ENCODE measurements around the gene SORCS2. TPM values are rescaled to one million over a fixed set of nuclear protein-coding genes. Genes with fewer than 3 reads are reported as not detected.
A peak's percentile ranks its signal among the peaks of the same experiment; 100 is the strongest.

SORCS2 gene
- total and polyA plus RNA-seq, 4 donors: 0.05 to 8.4 (median 1.8) TPM

DNA sequence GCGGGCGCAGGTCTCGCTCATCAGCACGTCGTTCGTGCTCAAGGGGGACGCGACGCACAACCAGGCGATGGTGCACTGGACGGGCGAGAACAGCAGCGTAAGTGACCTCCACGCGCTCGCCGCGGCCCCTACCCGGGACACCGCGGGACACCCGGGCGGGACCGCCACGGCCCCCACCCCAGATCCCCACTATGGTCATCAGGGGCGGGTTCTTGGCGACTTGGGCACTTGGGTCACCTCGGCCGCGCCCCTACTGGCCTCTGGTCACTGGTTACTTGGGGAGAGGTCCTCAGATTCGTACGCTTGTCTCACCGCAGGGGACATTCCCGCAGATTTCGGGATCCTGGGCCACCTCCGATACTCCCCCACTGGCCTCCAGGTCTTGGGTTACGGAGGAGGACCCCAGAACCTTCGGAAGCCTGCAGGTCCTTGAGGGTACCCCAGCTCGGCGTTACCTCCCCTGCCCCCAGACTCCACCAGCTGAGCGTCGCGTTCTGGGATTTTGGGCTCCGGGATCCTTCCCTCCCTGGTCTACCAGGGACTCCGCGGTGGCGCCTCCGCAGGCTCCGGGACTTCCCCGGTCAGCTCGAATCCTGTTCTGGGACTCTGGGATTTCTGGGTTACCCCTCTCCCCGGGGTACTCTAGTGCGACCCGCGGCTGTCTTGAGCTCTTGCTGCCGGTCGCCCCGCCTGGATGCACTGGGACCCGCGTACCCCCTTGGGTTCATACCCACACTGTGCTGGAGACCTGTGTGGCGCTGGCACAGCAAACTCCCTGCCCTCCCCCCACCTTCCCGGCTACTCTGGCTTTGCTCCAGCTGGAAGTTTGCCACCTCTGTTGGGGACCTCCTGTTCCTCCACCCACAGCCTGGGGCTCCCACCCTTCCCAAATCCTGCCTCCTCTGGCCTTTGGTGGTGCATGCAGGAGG, 956 bp downstream of the SORCS2 start:
- Histone ChIP-seq H3K27me3 (ENCODE audit: control insufficient read depth in 1 of 2, insufficient read depth in 2 of 2, low read length in 1 of 2) (no peaks in the 10 kb centered on the region), H3K27ac (ENCODE audit: low read depth in 1 of 2, low read length in 2 of 2) (no peak overlapping the region), H3K9me3 (ENCODE audit: control insufficient read depth, low read length) (no peaks in the 10 kb centered on the region), H3K4me3 (ENCODE audit: low read length in 2 of 2) (peak overlapping the region in 1 of 2 donors; percentile 59), H3K4me1 (ENCODE audit: control insufficient read depth in 1 of 2, insufficient read depth in 2 of 2, low read length in 2 of 2) (no peaks in the 10 kb centered on the region), H3K36me3 (ENCODE audit: control insufficient read depth in 1 of 2, insufficient read depth in 2 of 2, low read length in 1 of 2) (no peaks in the 10 kb centered on the region)
- intact Hi-C loops (cut with DNase I): loop anchor here in 1 of 2 donors (2.0 to 5.0 kb wide), 2 partner anchors 102 to 144 kb away; no protein-coding TSS in a partner anchor
- 5 to 6% methylated on average over 52 to 62 of the region's 62 CpGs for WGBS, 2 donors
- peak; percentile 47 to 78 for DNase-seq
- no peak for ATAC-seq (ENCODE audit: low FRiP score)

DNA sequence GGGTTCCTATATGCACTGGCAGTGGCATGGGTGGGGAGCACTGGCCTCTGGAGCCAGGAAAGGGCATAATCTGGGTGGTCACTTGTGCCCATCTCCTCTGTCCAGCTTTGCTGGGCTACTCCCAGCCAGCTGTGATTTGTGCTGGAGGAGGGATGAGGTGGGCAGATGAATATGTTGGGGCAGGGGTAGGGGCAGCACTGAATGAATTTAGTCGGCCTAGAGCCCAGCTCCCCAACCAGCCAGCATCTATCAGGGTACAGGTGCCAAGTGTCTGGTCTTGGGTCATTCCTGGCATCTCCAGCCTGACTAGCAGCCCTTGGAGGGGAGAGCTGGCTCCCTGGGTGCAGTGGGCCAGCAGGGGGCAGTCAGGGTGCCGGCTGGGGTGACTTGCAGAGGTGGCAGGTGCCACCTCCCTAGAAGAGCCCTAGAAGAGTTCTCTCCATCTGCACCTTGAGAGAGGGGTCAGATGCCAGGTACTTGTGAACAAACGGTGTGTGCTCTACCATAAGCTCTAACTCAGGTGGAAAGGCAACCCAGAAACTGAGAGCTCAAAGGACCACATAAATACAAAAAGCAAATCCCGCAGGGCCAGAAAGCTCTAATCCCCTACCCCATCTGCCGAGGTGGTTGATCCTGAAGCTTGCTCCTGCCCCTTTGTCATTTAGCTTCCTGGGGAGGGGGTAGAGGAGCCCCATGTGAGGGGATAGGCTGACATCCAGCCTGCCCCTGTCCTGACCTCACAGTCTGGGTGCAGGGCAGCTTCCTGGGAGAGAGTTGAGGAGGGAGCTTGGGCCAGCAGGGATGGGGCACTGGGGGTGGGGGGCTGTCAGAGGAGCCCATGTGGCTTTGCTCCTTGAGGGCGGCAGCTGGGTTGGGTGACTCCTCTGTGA, 2.2 kb downstream of the SORCS2 start:
- Histone ChIP-seq H3K27me3 (ENCODE audit: control insufficient read depth in 1 of 2, insufficient read depth in 2 of 2, low read length in 1 of 2) (no peaks in the 10 kb centered on the region), H3K4me1 (ENCODE audit: control insufficient read depth in 1 of 2, insufficient read depth in 2 of 2, low read length in 2 of 2) (no peaks in the 10 kb centered on the region), H3K4me3 (ENCODE audit: low read length in 2 of 2) (no peak overlapping the region), H3K36me3 (ENCODE audit: control insufficient read depth in 1 of 2, insufficient read depth in 2 of 2, low read length in 1 of 2) (no peaks in the 10 kb centered on the region), H3K27ac (ENCODE audit: low read depth in 1 of 2, low read length in 2 of 2) (no peak overlapping the region), H3K9me3 (ENCODE audit: control insufficient read depth, low read length) (no peaks in the 10 kb centered on the region)
- ATAC-seq (ENCODE audit: low FRiP score): peak; percentile 23
- 67 to 70% methylated on average over 6 of the region's 6 CpGs for WGBS, 2 donors
- peak; percentile 41 to 79 for DNase-seq
- intact Hi-C loops (cut with DNase I): loop anchor here in 1 of 2 donors (5.0 kb wide), 1 partner anchor 143 kb away; no protein-coding TSS in a partner anchor

DNA sequence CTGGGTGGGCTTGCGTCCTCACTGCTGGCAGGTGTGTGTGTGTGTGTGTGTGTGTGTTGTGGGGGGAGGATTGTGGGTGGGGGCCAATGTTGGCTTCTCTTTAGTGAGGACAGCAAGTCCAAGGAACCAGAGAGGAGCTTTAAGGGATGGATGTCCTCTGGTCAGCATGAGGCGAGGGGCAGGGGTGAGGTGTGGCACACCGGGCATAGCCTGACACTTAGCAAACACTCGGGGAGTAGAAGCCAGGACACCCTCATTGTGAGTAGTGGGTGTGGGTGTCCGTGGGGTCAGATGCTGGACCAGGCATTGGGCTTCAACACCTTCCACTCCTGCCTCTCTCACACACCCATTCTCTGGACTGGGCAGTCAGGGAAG, 2.8 kb downstream of the SORCS2 start:
- DNase-seq (peak; percentile 24 to 51), ATAC-seq (ENCODE audit: low FRiP score) (no peak)
- Histone ChIP-seq H3K27ac (ENCODE audit: low read depth in 1 of 2, low read length in 2 of 2) (no peak overlapping the region), H3K9me3 (ENCODE audit: control insufficient read depth, low read length) (no peaks in the 10 kb centered on the region), H3K36me3 (ENCODE audit: control insufficient read depth in 1 of 2, insufficient read depth in 2 of 2, low read length in 1 of 2) (no peaks in the 10 kb centered on the region), H3K4me3 (ENCODE audit: low read length in 2 of 2) (no peak overlapping the region), H3K27me3 (ENCODE audit: control insufficient read depth in 1 of 2, insufficient read depth in 2 of 2, low read length in 1 of 2) (no peaks in the 10 kb centered on the region), H3K4me1 (ENCODE audit: control insufficient read depth in 1 of 2, insufficient read depth in 2 of 2, low read length in 2 of 2) (no peaks in the 10 kb centered on the region)
- intact Hi-C loops (cut with DNase I): no loop called here
- 74 to 80% methylated on average over 5 of the region's 5 CpGs for WGBS, 2 donors

DNA sequence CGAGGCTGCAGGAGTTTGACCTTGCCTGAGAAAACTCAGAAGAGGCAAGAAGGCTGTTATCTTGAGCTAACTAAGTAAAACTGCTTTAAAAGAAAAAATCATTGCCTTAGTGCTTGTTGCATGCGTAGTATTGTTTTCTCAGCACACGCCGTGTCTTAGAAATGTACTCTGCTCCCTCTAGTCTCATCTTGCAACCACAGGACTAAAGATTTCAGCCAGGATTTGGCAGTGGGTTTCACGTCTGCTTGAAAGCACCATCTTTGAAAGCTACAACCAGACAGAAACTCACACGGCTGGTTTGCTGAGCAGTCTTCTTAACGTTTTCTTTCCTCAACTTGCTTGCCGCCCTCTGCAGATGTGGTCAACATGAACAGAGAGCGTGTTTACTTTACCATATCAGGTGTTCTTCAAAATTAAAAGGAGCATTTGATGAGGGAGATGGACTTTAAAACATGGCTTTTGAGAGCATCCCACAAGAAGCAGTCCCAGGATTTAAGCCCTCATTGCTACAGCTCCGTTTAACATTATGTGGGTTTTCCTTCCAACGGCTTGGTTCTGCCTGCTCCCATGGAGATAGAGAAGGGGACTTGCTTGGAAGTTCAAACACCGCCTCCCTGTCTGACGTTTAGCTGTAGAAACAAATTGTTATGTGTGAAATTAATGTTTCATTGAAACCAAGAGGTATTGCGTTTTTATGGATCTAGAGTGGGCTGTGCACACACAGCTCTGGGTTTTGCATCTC, 3.4 kb downstream of the SORCS2 start:
- peak; percentile 17 to 45 for DNase-seq
- Histone ChIP-seq H3K36me3 (ENCODE audit: control insufficient read depth in 1 of 2, insufficient read depth in 2 of 2, low read length in 1 of 2) (no peaks in the 10 kb centered on the region), H3K27ac (ENCODE audit: low read depth in 1 of 2, low read length in 2 of 2) (no peak overlapping the region), H3K27me3 (ENCODE audit: control insufficient read depth in 1 of 2, insufficient read depth in 2 of 2, low read length in 1 of 2) (no peaks in the 10 kb centered on the region), H3K4me3 (ENCODE audit: low read length in 2 of 2) (no peak overlapping the region), H3K4me1 (ENCODE audit: control insufficient read depth in 1 of 2, insufficient read depth in 2 of 2, low read length in 2 of 2) (no peaks in the 10 kb centered on the region), H3K9me3 (ENCODE audit: control insufficient read depth, low read length) (no peaks in the 10 kb centered on the region)
- 20 to 25% methylated on average over 14 of the region's 14 CpGs for WGBS, 2 donors
- intact Hi-C loops (cut with DNase I): no loop called here
- no peak for ATAC-seq (ENCODE audit: low FRiP score)

DNA sequence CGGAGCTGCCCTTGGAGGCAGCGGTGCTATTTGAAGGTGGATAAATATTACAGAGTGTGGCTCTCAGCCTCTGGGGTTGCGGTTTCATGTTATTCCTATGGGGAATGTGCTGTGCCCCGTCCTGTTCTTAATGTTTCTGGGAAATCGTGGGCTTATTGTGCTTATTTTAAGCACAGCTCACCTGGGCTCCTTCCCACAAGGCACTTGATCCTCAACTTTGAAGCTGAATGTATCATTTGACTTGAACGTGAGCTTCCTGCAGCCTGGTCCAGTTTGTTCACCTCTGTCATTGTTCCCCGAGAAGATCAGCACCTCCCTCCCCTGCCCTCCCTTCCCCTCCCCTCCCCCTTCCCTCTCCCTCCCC, 3.9 kb downstream of the SORCS2 start:
- no peaks in the 10 kb centered on the region for H3K36me3 ChIP-seq (ENCODE audit: control insufficient read depth in 1 of 2, insufficient read depth in 2 of 2, low read length in 1 of 2)
- no peaks in the 10 kb centered on the region for H3K4me1 ChIP-seq (ENCODE audit: control insufficient read depth in 1 of 2, insufficient read depth in 2 of 2, low read length in 2 of 2)
- no peak overlapping the region for H3K27ac ChIP-seq (ENCODE audit: low read depth in 1 of 2, low read length in 2 of 2)
- WGBS, 2 donors: 13 to 15% methylated on average over 7 of the region's 7 CpGs
- no peak overlapping the region for H3K4me3 ChIP-seq (ENCODE audit: low read length in 2 of 2)
- DNase-seq: peak in 1 of 2 donors; percentile 8
- no peaks in the 10 kb centered on the region for H3K27me3 ChIP-seq (ENCODE audit: control insufficient read depth in 1 of 2, insufficient read depth in 2 of 2, low read length in 1 of 2)
- no peak for ATAC-seq (ENCODE audit: low FRiP score)
- no peaks in the 10 kb centered on the region for H3K9me3 ChIP-seq (ENCODE audit: control insufficient read depth, low read length)
- intact Hi-C loops (cut with DNase I): no loop called here

DNA sequence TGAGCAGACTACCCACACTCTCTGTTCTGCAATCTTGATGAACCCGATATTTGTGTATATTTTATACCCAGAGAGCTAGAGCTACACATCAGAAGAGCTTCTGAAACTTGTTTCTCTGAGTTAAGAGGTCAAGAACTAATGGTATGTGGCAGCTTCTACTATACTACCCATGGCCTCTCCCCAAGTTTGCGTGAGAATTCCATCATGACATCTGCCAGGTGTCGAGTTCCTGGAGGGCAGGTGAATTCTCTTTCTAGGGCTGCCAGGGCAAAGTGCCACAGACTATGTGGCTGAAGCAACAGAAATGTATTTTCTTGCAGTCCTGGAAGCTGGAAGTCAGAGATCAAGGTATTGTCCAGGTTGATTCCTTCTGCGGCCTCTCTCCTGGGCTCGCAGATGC, 4.4 kb downstream of the SORCS2 start:
- no peaks in the 10 kb centered on the region for H3K36me3 ChIP-seq (ENCODE audit: control insufficient read depth in 1 of 2, insufficient read depth in 2 of 2, low read length in 1 of 2)
- DNase-seq (peak in 1 of 2 donors; percentile 7), ATAC-seq (ENCODE audit: low FRiP score) (no peak)
- H3K4me1 ChIP-seq (ENCODE audit: control insufficient read depth in 1 of 2, insufficient read depth in 2 of 2, low read length in 2 of 2): no peaks in the 10 kb centered on the region
- no peak overlapping the region for H3K4me3 ChIP-seq (ENCODE audit: low read length in 2 of 2)
- intact Hi-C loops (cut with DNase I): no loop called here
- no peaks in the 10 kb centered on the region for H3K27me3 ChIP-seq (ENCODE audit: control insufficient read depth in 1 of 2, insufficient read depth in 2 of 2, low read length in 1 of 2)
- H3K27ac ChIP-seq (ENCODE audit: low read depth in 1 of 2, low read length in 2 of 2): no peak overlapping the region
- WGBS, 2 donors: 80 to 82% methylated on average over 5 of the region's 5 CpGs
- H3K9me3 ChIP-seq (ENCODE audit: control insufficient read depth, low read length): no peaks in the 10 kb centered on the region

DNA sequence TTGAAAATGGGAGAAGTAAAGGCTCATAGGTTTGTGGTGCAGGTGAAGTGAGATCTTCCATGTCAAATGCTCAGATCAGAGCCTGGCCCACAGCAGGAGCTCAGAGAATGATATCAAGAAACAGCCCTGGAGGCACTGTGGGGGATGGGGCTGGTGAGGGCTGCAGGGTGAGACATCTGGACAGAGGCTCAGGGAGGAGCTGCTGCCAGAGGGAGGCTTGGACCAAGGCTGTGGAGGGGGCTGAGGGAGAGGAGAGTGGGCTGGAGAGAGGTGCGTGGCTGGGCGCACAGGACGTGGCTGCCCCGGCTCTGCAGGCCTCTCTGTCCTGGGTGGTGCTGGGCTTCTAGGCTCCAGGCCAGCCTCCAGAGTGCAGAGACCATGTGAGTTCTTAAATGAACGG, 5.6 kb downstream of the SORCS2 start:
- H3K4me3 ChIP-seq (ENCODE audit: low read length in 2 of 2): no peak overlapping the region
- H3K36me3 ChIP-seq (ENCODE audit: control insufficient read depth in 1 of 2, insufficient read depth in 2 of 2, low read length in 1 of 2): no peaks in the 10 kb centered on the region
- no peaks in the 10 kb centered on the region for H3K9me3 ChIP-seq (ENCODE audit: control insufficient read depth, low read length)
- no peaks in the 10 kb centered on the region for H3K4me1 ChIP-seq (ENCODE audit: control insufficient read depth in 1 of 2, insufficient read depth in 2 of 2, low read length in 2 of 2)
- H3K27ac ChIP-seq (ENCODE audit: low read depth in 1 of 2, low read length in 2 of 2): no peak overlapping the region
- peak; percentile 30 to 73 for DNase-seq
- no peak for ATAC-seq (ENCODE audit: low FRiP score)
- intact Hi-C loops (cut with DNase I): no loop called here
- WGBS, 2 donors: 94 to 97% methylated on average over 5 of the region's 5 CpGs
- no peaks in the 10 kb centered on the region for H3K27me3 ChIP-seq (ENCODE audit: control insufficient read depth in 1 of 2, insufficient read depth in 2 of 2, low read length in 1 of 2)

DNA sequence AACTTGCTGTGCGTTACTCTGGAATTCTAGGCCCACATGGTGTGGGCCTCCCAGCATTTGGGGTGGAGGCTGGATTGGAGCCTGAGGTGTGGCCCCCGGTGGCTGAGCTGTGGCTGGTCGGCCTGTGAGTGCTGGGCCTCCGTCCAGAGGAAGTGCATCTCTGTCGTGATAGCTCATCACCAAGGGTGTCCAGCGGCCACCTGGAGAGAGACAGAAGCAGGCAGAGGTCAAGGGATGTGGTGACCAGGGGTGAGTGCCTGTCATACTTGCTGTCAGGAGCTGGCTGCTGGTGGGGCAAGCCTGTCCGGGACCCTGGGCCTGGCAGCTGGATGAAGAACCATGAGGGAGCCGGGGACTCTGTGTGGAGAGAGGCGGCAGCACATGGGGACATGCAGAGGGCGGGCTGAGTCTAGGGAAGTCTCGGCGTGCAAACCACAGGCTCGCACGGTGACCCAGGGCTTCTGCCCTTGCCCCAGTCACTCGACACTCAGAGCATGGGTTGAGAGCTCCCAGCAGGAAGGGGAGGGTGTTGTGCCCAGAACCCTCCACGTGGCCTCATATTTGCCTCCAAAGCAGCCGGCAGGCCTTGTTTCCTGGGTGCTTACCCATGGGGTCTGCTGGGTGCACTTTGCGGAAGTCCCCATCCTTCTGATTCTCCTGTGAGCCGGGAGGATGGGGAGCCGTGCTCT, 6.2 kb downstream of the SORCS2 start:
- WGBS, 2 donors: 94 to 96% methylated on average over 20 of the region's 20 CpGs
- peak; percentile 32 to 62 for DNase-seq
- H3K4me3 ChIP-seq (ENCODE audit: low read length in 2 of 2): no peak overlapping the region
- no peaks in the 10 kb centered on the region for H3K4me1 ChIP-seq (ENCODE audit: control insufficient read depth in 1 of 2, insufficient read depth in 2 of 2, low read length in 2 of 2)
- H3K36me3 ChIP-seq (ENCODE audit: control insufficient read depth in 1 of 2, insufficient read depth in 2 of 2, low read length in 1 of 2): no peaks in the 10 kb centered on the region
- H3K27ac ChIP-seq (ENCODE audit: low read depth in 1 of 2, low read length in 2 of 2): no peak overlapping the region
- no peak for ATAC-seq (ENCODE audit: low FRiP score)
- H3K9me3 ChIP-seq (ENCODE audit: control insufficient read depth, low read length): no peaks in the 10 kb centered on the region
- intact Hi-C loops (cut with DNase I): no loop called here
- H3K27me3 ChIP-seq (ENCODE audit: control insufficient read depth in 1 of 2, insufficient read depth in 2 of 2, low read length in 1 of 2): no peaks in the 10 kb centered on the region

All from aorta (tissue), 5 donors.